Measurements from ENCODE around the gene KCNQ5.

Gene KCNQ5

DNA sequence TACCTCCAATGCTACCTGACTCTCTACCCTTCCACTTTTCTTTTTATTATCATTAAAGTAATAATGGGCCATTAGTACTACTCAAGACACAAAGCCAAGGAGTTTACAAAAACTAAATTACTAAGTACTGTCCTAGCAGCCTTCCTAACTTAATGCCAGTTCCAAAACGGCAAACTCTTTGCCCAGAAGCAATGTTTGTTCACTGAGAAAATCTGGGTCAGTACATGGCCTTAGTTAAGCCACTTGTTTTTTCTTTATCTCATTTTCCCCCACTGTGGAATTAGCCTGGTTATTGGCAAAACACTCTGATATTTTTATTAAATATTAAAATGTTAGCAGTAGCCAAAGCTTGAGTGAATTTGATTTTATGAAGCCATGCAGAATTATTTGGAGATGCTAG is 242.4 kb downstream of the KCNQ5 start:
- H3K27me3 Mint-ChIP-seq (ENCODE audit: low read depth, poor library complexity), result no peaks in the 10 kb centered on the region
- no peaks in the 10 kb centered on the region for H3K9me3 Mint-ChIP-seq
- H3K4me1 Mint-ChIP-seq, result peaks cover 17% of the 10 kb centered on the region
- TF ChIP-seq, protein P1, sequence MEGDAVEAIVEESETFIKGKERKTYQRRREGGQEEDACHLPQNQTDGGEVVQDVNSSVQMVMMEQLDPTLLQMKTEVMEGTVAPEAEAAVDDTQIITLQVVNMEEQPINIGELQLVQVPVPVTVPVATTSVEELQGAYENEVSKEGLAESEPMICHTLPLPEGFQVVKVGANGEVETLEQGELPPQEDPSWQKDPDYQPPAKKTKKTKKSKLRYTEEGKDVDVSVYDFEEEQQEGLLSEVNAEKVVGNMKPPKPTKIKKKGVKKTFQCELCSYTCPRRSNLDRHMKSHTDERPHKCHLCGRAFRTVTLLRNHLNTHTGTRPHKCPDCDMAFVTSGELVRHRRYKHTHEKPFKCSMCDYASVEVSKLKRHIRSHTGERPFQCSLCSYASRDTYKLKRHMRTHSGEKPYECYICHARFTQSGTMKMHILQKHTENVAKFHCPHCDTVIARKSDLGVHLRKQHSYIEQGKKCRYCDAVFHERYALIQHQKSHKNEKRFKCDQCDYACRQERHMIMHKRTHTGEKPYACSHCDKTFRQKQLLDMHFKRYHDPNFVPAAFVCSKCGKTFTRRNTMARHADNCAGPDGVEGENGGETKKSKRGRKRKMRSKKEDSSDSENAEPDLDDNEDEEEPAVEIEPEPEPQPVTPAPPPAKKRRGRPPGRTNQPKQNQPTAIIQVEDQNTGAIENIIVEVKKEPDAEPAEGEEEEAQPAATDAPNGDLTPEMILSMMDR (IDR thresholded peaks at IDR 0.05), result no peak
- no peak overlapping the region for H3K4me3 Mint-ChIP-seq
- no peaks in the 10 kb centered on the region for H3K36me3 Mint-ChIP-seq (ENCODE audit: low read depth)
- no peak overlapping the region for H3K27ac Mint-ChIP-seq
- DNase-seq, result no peak

DNA sequence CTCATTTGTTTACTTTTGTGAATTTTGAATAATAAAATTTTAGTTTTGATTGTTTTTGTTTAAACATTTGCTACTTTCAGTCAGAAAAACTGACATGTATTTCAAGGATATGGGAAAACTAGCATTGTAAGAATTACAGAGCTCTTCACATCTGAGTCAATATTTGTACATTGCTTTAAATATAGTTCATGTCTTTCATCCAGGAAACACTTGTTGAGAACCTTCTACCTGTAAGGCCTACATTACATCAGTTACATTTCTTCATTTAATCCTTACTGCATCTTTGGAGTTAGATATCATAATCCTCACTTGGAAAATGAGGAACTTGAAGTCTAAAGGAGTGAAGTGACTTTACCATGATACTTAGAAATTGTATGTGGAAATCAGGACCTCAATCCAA is 242.9 kb downstream of the KCNQ5 start:
- H3K9me3 Mint-ChIP-seq, result no peaks in the 10 kb centered on the region
- no peaks in the 10 kb centered on the region for H3K27me3 Mint-ChIP-seq (ENCODE audit: low read depth, poor library complexity)
- no peak overlapping the region for H3K27ac Mint-ChIP-seq
- H3K4me1 Mint-ChIP-seq, result peaks cover 17% of the 10 kb centered on the region
- no peaks in the 10 kb centered on the region for H3K36me3 Mint-ChIP-seq (ENCODE audit: low read depth)
- H3K4me3 Mint-ChIP-seq, result no peak overlapping the region
- DNase-seq, result no peak
- TF ChIP-seq, protein P1 (IDR thresholded peaks at IDR 0.05), result no peak

DNA sequence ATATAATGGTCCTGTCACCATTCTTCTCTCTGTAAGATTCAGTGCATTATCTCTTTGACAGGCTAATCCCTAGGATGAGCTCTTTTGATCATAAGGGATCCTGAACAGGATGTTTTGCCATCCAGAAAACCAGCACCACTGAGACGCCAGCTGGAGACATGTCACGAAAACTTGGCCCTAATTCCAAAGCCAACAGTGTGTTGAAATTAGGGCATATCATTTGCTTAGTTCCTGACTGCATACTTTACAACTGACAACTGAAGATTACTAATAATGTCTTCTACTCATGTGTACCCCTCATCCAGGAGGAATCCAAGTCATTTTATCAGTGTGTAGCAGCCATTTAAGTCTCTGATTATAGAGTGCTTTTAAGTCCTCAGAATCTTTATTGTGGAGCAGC is 243.6 kb downstream of the KCNQ5 start:
- DNase-seq, result no peak
- H3K4me3 Mint-ChIP-seq, result no peak overlapping the region
- no peaks in the 10 kb centered on the region for H3K9me3 Mint-ChIP-seq
- H3K27me3 Mint-ChIP-seq (ENCODE audit: low read depth, poor library complexity), result no peaks in the 10 kb centered on the region
- H3K4me1 Mint-ChIP-seq, result peaks cover 17% of the 10 kb centered on the region
- no peaks in the 10 kb centered on the region for H3K36me3 Mint-ChIP-seq (ENCODE audit: low read depth)
- H3K27ac Mint-ChIP-seq, result no peak overlapping the region
- TF ChIP-seq, protein P1 (IDR thresholded peaks at IDR 0.05), result no peak

DNA sequence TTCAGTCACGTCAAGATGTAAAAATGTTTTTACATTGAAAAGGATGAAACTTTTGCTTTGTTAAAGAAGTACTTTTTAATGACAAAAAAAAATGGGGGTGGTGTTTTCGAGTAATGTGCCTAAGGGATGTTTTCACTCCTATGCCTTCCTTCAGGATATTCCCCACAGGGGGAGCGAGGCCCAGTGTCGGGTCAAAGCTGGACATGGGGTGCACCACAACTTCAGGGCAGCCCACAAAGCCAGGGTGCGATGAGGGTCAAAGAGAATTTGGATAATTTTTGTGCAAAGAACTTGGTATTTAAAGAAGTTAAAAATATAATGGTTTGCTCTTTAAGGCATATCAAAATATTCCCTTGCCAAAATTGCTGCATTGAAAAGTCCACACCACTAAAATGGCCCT is 247.8 kb downstream of the KCNQ5 start:
- Mint-ChIP-seq H3K9me3 (no peaks in the 10 kb centered on the region), H3K27me3 (ENCODE audit: low read depth, poor library complexity) (no peaks in the 10 kb centered on the region)

DNA sequence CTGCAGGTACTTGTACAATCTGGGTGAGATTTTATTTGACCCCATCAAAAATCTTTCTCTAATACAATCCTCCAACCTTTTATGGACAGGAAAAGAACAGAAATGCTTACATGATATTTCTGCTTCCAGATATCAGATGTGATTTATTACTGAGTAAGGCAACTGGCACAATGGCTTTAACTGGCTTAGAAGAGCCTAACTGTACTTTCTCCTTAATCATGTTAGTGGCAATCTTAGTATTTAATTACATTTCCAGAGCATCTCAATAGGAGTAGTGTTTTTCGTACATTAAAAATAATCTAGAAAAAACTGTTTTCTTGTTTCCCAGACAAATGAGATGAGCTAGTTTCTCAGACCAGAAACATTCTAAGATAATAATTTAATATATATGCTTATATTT is 251.6 kb downstream of the KCNQ5 start:
- Mint-ChIP-seq H3K27me3 (ENCODE audit: low read depth, poor library complexity) (no peaks in the 10 kb centered on the region), H3K9me3 (no peaks in the 10 kb centered on the region), H3K4me3 (no peak overlapping the region), H3K36me3 (ENCODE audit: low read depth) (no peaks in the 10 kb centered on the region), H3K27ac (no peak overlapping the region), H3K4me1 (peaks cover 6% of the 10 kb centered on the region)
- no peak for DNase-seq
- TF ChIP-seq, protein P1 (IDR thresholded peaks at IDR 0.05), result no peak

More for the DNA sequence above, 247.8 kb downstream of the KCNQ5 start:
- Mint-ChIP-seq H3K36me3 (ENCODE audit: low read depth) (no peaks in the 10 kb centered on the region), H3K27ac (no peak overlapping the region), H3K4me3 (no peak overlapping the region), H3K4me1 (peaks cover 6% of the 10 kb centered on the region)
- no peak for DNase-seq
- TF ChIP-seq, protein P1 (IDR thresholded peaks at IDR 0.05), result no peak

DNA sequence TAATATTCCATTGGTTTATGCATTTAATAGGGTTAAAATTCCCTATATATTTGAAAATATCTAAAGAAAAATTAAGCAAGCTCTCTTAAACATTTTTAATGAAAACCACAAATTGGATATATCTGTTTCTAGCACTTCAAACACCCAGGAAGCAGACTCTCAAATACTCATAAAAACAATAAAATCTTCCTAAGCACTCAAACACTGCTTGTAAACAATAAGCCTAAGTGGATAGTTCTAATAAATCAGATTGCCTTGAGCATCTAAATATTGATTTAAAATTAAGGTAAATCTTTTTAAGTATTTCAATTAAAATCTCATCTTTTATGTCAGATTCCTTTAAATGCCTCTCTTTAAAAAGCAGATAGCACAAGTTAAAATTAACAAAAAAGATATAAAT is 254.4 kb downstream of the KCNQ5 start:
- Mint-ChIP-seq H3K4me3 (no peak overlapping the region), H3K27me3 (ENCODE audit: low read depth, poor library complexity) (no peaks in the 10 kb centered on the region), H3K4me1 (peaks cover 6% of the 10 kb centered on the region), H3K36me3 (ENCODE audit: low read depth) (no peaks in the 10 kb centered on the region), H3K9me3 (no peaks in the 10 kb centered on the region), H3K27ac (no peak overlapping the region)
- TF ChIP-seq, protein P1 (IDR thresholded peaks at IDR 0.05), result no peak
- no peak for DNase-seq
